Measurements from ENCODE around the gene SEPTIN5. TPM values are rescaled to one million over a fixed set of nuclear protein-coding genes. Genes with fewer than 3 reads are reported as not detected.
"Not testable (repeated sequence)": the region's sequence is repeated elsewhere in the genome, so short reads cannot be mapped to it uniquely, and the experiment has no call there.

Gene SEPTIN5
- total RNA-seq, 4 donors from 2014 or later, result 14.0 to 124 (median 27.3) TPM

DNA sequence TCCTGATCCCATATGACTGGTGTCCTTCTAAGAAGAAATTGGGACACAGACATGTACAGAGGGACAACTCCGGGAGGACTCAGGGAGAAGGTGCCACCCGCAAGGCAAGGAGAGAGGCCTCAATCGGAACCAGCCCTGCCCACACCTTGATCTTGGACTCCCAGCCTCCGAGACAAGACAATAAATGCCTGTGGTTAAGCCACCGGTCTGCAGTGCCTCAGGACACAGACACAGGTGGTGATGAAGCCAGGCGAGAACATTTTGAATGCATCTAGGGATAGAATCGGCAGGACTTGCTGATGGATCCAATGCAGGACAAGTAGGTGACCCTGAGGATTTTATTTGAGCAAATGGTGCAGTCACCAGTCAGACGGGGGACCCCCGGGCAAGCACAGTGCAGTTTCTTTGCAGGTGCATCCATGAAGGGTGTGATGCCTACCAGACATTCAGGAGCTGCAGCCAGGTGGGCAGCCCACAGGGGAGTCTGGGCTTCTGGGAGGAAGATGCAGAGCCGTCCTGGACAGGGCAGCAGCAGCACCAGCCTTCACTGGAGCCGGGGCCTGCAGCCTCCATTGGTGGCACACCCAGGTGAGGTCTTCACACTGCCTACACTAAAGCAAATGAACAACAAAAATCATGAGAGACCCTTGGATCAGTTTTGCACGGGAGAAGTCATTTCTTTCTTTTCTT lies 20.2 kb upstream of the SEPTIN5 start:
- intact Hi-C loops (cut with DNase I), result no loop called here
- peaks cover 0 to 15% of the 10 kb centered on the region in 2 donors for H3K4me1 ChIP-seq

DNA sequence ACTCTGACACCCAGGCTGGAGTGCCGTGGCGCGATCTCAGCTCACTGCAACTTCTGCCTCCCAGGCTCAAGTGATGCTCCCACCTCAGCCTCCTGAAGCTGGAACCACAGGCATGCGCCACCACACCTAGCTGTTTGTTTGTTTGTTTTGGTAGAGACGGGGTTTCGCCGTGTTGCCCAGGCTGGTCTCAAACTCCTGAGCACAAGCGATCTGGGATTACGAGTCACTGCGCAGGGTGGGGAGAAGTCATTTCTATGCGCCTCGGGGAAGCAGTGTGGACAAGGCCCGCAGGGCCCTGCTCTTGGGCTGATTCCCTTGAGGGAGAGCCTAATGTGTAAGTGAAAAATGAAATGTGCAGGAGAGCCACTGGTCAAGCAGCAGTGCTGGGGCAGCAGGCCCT lies 19.6 kb upstream of the SEPTIN5 start:
- 89 to 92% methylated on average over 13 of the region's 13 CpGs for WGBS, 2 donors
- H3K9me3 ChIP-seq, result no peaks in the 10 kb centered on the region
- H3K4me1 ChIP-seq, result peaks cover 0 to 15% of the 10 kb centered on the region in 2 donors
- H3K27me3 ChIP-seq, result no peaks in the 10 kb centered on the region
- H3K4me3 ChIP-seq (replicated peaks in 1 of 3), result no peak overlapping the region
- H3K27ac ChIP-seq, result no peak overlapping the region
- no peak for TF ChIP-seq POLR2A (IDR thresholded peaks at IDR 0.05)
- TF ChIP-seq, protein P1, sequence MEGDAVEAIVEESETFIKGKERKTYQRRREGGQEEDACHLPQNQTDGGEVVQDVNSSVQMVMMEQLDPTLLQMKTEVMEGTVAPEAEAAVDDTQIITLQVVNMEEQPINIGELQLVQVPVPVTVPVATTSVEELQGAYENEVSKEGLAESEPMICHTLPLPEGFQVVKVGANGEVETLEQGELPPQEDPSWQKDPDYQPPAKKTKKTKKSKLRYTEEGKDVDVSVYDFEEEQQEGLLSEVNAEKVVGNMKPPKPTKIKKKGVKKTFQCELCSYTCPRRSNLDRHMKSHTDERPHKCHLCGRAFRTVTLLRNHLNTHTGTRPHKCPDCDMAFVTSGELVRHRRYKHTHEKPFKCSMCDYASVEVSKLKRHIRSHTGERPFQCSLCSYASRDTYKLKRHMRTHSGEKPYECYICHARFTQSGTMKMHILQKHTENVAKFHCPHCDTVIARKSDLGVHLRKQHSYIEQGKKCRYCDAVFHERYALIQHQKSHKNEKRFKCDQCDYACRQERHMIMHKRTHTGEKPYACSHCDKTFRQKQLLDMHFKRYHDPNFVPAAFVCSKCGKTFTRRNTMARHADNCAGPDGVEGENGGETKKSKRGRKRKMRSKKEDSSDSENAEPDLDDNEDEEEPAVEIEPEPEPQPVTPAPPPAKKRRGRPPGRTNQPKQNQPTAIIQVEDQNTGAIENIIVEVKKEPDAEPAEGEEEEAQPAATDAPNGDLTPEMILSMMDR (IDR thresholded peaks at IDR 0.05), result no peak
- no peak for DNase-seq
- no peaks in the 10 kb centered on the region for H3K36me3 ChIP-seq
- intact Hi-C loops (cut with DNase I), result no loop called here

More for the DNA sequence above, 20.2 kb upstream of the SEPTIN5 start:
- Histone ChIP-seq H3K27ac (no peak overlapping the region), H3K9me3 (no peaks in the 10 kb centered on the region), H3K4me3 (replicated peaks in 1 of 3) (no peak overlapping the region), H3K36me3 (no peaks in the 10 kb centered on the region), H3K27me3 (no peaks in the 10 kb centered on the region)
- 85 to 94% methylated on average over 12 of the region's 12 CpGs for WGBS, 2 donors
- TF ChIP-seq POLR2A (IDR thresholded peaks at IDR 0.05), result no peak
- DNase-seq, result no peak

DNA sequence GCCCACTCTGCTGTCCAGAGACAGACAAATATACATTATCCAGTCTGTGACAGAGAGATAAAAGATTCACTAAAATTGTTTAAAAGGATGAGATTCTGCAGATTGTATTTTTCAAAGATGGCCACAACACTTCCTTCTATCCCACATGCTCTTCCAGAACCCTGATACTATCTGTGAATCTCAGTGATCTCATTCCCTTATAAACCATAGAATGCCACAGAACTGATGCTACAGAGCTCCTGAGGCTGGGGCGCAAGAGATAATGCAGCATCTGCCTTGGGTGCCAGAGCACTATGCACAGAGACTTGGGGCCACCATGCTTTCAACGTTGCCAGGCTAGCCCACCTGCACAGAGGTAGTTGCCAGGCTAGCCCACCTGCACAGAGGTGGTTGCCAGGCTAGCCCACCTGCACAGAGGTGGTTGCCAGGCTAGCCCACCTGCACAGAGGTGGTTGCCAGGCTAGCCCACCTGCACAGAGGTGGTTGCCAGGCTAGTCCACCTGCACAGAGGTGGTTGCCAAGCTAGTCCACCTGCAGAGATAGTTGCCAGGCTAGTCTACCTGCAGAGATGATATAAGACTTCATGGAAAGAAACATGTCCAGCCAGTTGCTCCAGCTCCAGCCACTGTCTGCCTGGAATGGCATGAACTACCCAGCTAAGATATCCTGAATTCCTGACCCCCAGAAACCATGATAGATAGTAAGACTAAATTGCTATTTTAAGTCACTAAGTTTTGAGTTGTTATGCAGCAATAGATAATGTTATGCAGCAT lies 17.6 kb upstream of the SEPTIN5 start:
- no peak overlapping the region for H3K27ac ChIP-seq
- 100% methylated on average over 2 of the region's 2 CpGs for WGBS, 2 donors

DNA sequence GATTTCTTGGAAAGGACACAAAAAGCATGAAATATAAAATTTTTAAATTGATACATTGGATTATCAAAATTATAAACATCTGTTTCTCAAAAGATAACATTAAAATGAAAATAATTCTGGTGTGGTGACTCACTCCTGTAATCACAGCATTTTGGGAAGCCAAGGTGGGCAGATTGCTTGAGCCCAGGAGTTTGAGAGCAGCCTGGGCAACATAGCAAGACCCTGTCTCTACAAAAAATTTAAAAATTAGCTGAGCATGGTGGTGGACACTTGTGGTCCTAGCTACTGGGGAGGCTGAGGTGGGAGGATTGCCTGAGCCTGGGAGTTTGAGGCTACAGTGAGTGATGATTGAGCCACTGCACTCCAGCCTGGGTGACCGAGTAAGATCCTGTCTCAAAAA lies 16.4 kb upstream of the SEPTIN5 start:
- not testable (repeated sequence) for DNase-seq
- 88 to 91% methylated on average over 1 of the region's 1 CpG for WGBS, 2 donors

More for the DNA sequence above, 17.6 kb upstream of the SEPTIN5 start:
- intact Hi-C loops (cut with DNase I), result no loop called here
- Histone ChIP-seq H3K9me3 (no peaks in the 10 kb centered on the region), H3K4me1 (peaks cover 0 to 6% of the 10 kb centered on the region in 2 donors), H3K4me3 (replicated peaks in 1 of 3) (no peak overlapping the region), H3K36me3 (no peaks in the 10 kb centered on the region), H3K27me3 (no peaks in the 10 kb centered on the region)
- TF ChIP-seq POLR2A (IDR thresholded peaks at IDR 0.05), result no peak
- TF ChIP-seq, protein P1 (IDR thresholded peaks at IDR 0.05), result no peak
- no peak for DNase-seq

DNA sequence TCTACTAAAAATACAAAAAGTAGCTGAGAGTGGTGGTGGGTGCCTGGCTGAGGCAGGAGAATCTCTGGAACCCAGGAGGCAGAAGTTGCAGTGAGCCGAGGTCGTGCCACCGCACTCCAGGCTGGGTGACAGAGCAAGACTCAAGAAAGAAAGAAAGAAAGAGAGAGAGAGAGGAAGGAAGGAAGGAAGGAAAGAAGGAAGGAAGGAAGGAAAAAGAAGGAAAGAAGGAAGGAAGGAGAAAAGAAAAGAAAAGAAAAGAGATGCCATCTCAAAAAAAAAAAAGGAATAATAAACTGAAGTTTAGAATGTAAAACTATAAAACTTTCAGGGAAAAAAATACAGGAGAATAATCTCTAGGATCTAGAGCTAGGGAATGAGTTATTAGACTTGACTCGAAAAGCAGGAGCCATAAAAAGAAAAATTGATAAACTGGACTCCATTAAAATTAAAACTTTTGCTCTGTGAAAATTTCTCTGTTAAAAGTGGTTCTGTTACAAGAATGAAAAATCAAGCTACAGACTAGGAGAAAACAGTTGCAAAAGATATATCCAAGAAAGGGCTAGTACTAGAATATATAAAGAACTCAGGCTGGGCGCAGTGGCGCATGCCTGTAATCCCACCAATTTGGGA lies 13.4 kb upstream of the SEPTIN5 start:
- Histone ChIP-seq H3K9me3 (no peaks in the 10 kb centered on the region), H3K36me3 (no peaks in the 10 kb centered on the region), H3K27ac (no peak overlapping the region), H3K4me1 (peaks cover 0 to 5% of the 10 kb centered on the region in 2 donors), H3K4me3 (replicated peaks in 1 of 3) (no peak overlapping the region), H3K27me3 (no peaks in the 10 kb centered on the region)
- 95% methylated on average over 6 of the region's 6 CpGs for WGBS, 2 donors
- intact Hi-C loops (cut with DNase I), result no loop called here
- no peak for DNase-seq
- no peak for TF ChIP-seq POLR2A (IDR thresholded peaks at IDR 0.05)
- TF ChIP-seq, protein P1 (IDR thresholded peaks at IDR 0.05), result no peak

More for the DNA sequence above, 16.4 kb upstream of the SEPTIN5 start:
- H3K4me3 ChIP-seq (replicated peaks in 1 of 3); H3K9me3 ChIP-seq; H3K27me3 ChIP-seq; H3K4me1 ChIP-seq; H3K36me3 ChIP-seq; H3K27ac ChIP-seq; intact Hi-C loops (cut with DNase I): not testable (repeated sequence)
